Large intestine (tissue), 12 donors: ENCODE results near the gene CACNA1A. TPM values are rescaled to one million over a fixed set of nuclear protein-coding genes. Genes with fewer than 3 reads are reported as not detected.

Experiments used
- DNase-seq, 2 donors: peaks; one replicate each; pipeline versions ENCODE4 v3.0.0 to v3.0.0-alpha.2; 2013
- H3K27ac ChIP-seq: one replicate; pipeline ENCODE4 v1.5.1; 2013; ENCODE audit warnings: low read length
- H3K27me3 ChIP-seq: 2 replicates; pipeline ENCODE4 v1.6.1; 2013; ENCODE audit warnings: low read length; ENCODE audit not compliant: control insufficient read depth, insufficient read depth
- H3K36me3 ChIP-seq: 2 replicates; pipeline ENCODE4 v1.6.1; 2013; ENCODE audit warnings: low read length; ENCODE audit not compliant: control insufficient read depth, insufficient read depth
- H3K4me1 ChIP-seq: one replicate; pipeline ENCODE4 v1.6.1; 2013; ENCODE audit warnings: low read length; ENCODE audit not compliant: control insufficient read depth, insufficient read depth
- H3K4me3 ChIP-seq: one replicate; pipeline ENCODE4 v1.5.1; 2013; ENCODE audit warnings: low read length
- H3K9me3 ChIP-seq: one replicate; pipeline ENCODE4 v1.6.1; 2013; ENCODE audit warnings: mild to moderate bottlenecking, low read depth, low read length, moderate library complexity; ENCODE audit not compliant: control insufficient read depth
- WGBS: methylation state at CpG from one replicate; pipeline ENCODE4 v1.1.5; 2013; ENCODE audit warnings: low lambda C conversion rate; ENCODE audit not compliant: insufficient coverage; 5-methylcytosine and 5-hydroxymethylcytosine counted together
- long read RNA-seq, 11 donors: transcript quantifications; one replicate each; lab custom pipeline, GENCODE V29; 2026
- polyA plus RNA-seq: library from polyadenylated mRNA; unstranded; fragments of 120-200 nt; gene quantifications from one replicate; pipeline ENCODE4 v1.2.1, GENCODE V29; 2013

The CACNA1A gene
- 14.8 TPM for polyA plus RNA-seq
- long read RNA-seq, donor 1 = 0 reads
- long read RNA-seq, donor 2, partial matches to known transcripts = 0 of 2 reads
- long read RNA-seq, donor 2, other reads (novel, unspliced or antisense) = 0 of 2 reads
- long read RNA-seq, donor 3 = 0 reads
- long read RNA-seq, donor 4, partial matches to known transcripts = 0 of 1 reads
- long read RNA-seq, donor 4, other reads (novel, unspliced or antisense) = 0 of 1 reads
- long read RNA-seq, donor 5 = 0 reads
- long read RNA-seq, donor 6, partial matches to known transcripts = 7 of 16 reads
- long read RNA-seq, donor 6, other reads (novel, unspliced or antisense) = 7 of 16 reads
- long read RNA-seq, donor 7, partial matches to known transcripts = 0 of 2 reads
- long read RNA-seq, donor 7, other reads (novel, unspliced or antisense) = 0 of 2 reads
- long read RNA-seq, donor 8, partial matches to known transcripts = 0 of 2 reads
- long read RNA-seq, donor 8, other reads (novel, unspliced or antisense) = 0 of 2 reads
- long read RNA-seq, donor 9 = 0 reads
- long read RNA-seq, donor 10, partial matches to known transcripts = 44 of 48 reads
- long read RNA-seq, donor 10, other reads (novel, unspliced or antisense) = 0 of 48 reads
- long read RNA-seq, donor 11, partial matches to known transcripts = 0 of 4 reads
- long read RNA-seq, donor 11, other reads (novel, unspliced or antisense) = 0 of 4 reads

DNA sequence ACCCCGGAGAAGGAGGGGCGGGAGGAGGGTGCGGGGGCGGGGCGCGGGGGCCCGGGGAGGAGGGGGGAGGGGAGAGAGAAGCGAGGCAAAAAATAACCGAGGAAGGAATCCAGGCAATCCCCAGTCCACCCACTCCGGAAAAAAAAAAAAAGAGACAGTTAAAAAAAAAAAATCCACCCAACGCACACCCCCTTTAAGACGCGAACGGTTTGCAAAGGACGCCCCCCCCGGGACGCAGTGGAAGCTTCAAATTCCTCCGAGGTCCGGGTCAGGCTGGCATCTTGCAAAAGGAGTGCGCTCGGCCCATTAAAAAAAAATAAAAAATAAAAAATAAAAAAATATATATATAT, at the start of gene CACNA1A:
TSS of gene CACNA1A (minus strand) at position 9 of the 350 bp plus-strand sequence. CDS start 255 bp downstream, outside the sequence.
- Histone ChIP-seq H3K36me3 (no peaks in the 10 kb centered on the region), H3K4me3 (no peak within 1 kb of the TSS), H3K27me3 (peaks cover 58% of the 10 kb centered on the region), H3K27ac (no peak within 1 kb of the TSS), H3K9me3 (no peaks in the 10 kb centered on the region), H3K4me1 (no peaks in the 10 kb centered on the region)
- DNase-seq = no peak
- WGBS = 1% methylated on average over 11 of the region's 21 CpGs

DNA sequence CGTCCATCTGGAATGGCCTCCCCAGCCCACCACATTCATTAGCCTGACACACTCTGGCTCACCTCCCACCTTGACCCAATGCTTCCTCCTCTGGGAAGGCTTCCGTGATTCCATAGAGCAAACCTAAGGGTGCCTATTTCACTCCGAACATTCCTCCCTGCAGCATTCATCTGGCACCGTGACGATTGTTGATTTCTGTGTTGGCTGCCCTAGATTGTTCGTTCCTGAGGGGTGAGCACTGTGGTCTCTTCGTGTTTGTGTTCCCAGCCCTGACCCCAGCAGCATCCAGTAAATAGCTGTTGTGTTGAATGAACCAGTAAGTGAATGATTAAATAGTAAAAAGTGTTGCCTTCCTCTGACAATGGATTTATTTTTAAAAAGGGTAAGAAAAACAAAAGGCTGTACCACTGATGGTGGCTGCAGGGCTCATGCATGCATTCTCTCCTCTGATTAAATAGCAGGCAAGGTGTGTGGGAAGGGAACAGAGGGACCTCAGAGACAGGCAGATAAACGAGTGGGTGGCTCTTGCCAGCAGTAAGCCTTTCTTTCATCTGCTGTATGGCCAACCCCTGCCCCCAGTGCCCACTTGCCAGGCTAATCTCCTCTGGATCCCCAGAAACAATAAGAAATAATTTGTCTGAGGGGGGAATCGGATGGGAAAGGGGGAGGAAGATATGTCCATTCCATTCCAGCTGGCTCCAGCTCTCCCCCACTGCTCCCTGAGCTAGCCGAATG, 48.4 kb upstream of the CACNA1A start:
- 38% methylated on average over 2 of the region's 10 CpGs for WGBS
- H3K9me3 ChIP-seq = no peaks in the 10 kb centered on the region
- H3K36me3 ChIP-seq = no peaks in the 10 kb centered on the region
- H3K27me3 ChIP-seq = peaks cover 2% of the 10 kb centered on the region
- no peaks in the 10 kb centered on the region for H3K4me1 ChIP-seq
- H3K27ac ChIP-seq = no peak overlapping the region
- no peak overlapping the region for H3K4me3 ChIP-seq
- DNase-seq = no peak

DNA sequence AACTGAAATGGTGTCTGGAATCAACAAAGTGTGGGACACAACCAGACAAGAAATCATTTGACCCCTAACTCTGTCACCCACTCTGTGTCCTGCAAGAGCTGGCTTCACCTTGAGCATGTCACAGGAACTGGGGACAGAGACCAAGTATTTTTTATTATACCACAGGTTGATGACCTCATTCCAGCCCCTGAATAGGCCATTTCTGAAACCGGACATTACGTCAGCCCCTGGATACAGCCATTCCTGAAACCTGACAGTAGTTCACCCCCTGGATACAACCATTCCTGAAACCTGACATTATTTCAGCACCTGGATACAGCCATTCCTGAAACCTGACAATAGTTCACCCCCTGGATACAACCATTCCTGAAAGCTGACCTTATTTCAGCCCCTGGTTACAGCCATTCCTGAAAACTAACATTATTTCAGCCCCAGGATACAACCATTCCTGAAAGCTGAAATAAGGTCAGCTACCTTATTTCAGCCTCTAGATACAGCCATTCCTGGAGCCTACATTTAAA, 47.7 kb upstream of the CACNA1A start:
- no CpG with 5 or more reads among the region's 2 CpGs for WGBS
- no peaks in the 10 kb centered on the region for H3K4me1 ChIP-seq
- H3K4me3 ChIP-seq = no peak overlapping the region
- H3K36me3 ChIP-seq = no peaks in the 10 kb centered on the region
- DNase-seq = no peak
- no peaks in the 10 kb centered on the region for H3K9me3 ChIP-seq
- H3K27ac ChIP-seq = no peak overlapping the region
- peaks cover 2% of the 10 kb centered on the region for H3K27me3 ChIP-seq

DNA sequence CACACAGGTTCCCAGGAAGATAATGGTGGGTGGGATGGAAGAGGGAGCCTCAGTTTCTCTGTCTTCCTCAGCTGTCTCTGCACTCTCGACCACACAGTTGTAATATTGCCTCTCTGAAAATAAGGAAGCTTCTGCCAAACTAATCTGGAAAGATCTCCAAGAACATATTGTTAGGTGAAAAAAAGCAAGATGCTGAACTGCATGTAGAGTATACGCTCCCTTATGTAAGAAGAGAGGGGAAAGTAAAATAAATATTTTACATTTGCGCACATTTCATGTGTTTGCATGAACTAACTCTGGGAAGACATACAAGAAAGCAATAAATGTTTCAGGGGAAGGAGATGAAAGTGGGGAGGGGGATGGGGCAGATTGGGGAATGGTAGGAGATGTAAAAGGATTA, 41.9 kb upstream of the CACNA1A start:
- DNase-seq = no peak
- H3K4me1 ChIP-seq = no peaks in the 10 kb centered on the region
- 80% methylated on average over 2 of the region's 3 CpGs for WGBS
- no peaks in the 10 kb centered on the region for H3K9me3 ChIP-seq
- no peak overlapping the region for H3K4me3 ChIP-seq
- H3K27ac ChIP-seq = no peak overlapping the region
- H3K27me3 ChIP-seq = no peaks in the 10 kb centered on the region
- H3K36me3 ChIP-seq = no peaks in the 10 kb centered on the region

DNA sequence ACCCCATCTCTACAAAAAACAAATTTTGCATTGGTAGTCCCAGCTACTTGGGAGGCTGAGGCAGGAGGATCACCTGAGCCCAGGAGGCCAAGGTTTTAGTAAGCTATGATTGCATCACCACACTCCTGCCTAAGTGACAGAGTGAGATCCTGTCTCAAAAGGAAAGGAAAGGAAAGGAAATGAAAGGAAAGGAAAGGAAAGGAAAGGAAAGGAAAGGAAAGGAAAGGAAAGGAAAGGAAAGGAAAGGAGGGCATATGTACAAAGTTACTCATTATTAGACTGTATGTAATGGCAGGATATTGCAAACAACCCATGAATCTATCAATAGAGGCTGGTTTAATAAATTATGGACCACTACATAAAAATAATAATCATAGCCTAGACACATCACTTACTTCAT, 40.8 kb upstream of the CACNA1A start:
- DNase-seq = no peak
- Histone ChIP-seq H3K27me3 (no peaks in the 10 kb centered on the region), H3K4me1 (no peaks in the 10 kb centered on the region), H3K9me3 (no peaks in the 10 kb centered on the region), H3K4me3 (no peak overlapping the region), H3K36me3 (no peaks in the 10 kb centered on the region), H3K27ac (no peak overlapping the region)

DNA sequence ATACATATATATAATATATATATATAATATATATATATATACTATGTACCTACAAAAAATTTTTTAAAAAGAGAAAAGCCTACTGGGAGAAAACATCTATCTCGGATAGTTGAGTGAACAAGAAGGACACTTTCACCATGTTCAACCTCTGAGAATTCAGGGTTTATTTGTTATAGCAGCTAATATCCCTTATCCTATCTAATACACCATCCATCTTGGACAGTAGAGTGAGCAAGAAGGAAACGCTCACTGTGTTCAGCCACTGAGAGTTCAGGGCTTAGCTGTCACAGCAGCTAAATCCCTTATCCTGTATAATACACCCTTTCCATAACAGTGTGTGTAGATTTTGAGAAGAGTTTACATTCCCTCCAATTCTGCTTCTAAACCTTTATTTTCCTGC, 38.1 kb upstream of the CACNA1A start:
- Histone ChIP-seq H3K27me3 (no peaks in the 10 kb centered on the region), H3K36me3 (no peaks in the 10 kb centered on the region), H3K4me3 (no peak overlapping the region), H3K4me1 (no peaks in the 10 kb centered on the region), H3K9me3 (no peaks in the 10 kb centered on the region), H3K27ac (no peak overlapping the region)
- no peak for DNase-seq
- no CpG with 5 or more reads among the region's 2 CpGs for WGBS

DNA sequence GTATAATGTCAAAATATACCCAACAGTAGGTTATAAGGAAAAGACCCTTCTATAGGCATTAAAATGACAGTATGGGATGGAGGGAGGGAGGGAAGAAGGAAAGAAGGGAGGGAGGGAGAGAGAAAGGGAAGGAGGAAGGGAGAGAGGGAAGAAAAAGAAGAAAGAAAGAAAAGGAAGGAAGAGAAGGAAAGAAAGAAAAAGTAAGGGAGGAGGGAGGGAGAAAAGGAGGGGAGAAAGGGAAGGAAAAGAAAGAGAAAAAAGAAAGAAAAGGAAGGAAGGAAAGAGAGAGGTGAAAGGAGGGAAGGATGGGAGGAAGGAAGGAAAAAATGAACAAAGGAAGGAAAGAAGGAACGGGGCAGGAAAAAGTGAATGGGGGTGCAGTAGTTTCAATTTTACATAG, 35.3 kb upstream of the CACNA1A start:
- no peak overlapping the region for H3K27ac ChIP-seq
- DNase-seq = no peak
- H3K4me3 ChIP-seq = no peak overlapping the region
- H3K27me3 ChIP-seq = no peaks in the 10 kb centered on the region
- H3K4me1 ChIP-seq = no peaks in the 10 kb centered on the region
- no peaks in the 10 kb centered on the region for H3K36me3 ChIP-seq
- no peaks in the 10 kb centered on the region for H3K9me3 ChIP-seq
- 87% methylated on average over 1 of the region's 1 CpG for WGBS

DNA sequence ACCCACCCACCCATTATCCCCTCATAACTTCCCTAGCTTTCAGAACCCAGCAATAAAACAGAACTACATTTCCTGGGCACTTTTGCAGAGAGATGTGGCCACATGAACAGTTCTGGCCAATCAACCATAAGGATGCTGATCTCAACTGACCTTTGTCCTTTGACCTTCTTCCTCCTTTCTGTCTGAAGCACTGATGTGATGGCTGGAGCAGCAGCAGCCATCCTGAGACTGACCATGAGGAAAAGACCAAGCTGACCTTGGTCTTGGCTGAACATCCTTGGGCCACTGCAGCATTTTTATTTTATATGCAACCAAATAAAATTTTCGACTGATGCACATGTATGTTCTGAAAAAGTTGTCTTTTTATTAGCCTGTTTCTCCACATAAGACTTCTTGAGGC, 33.1 kb upstream of the CACNA1A start:
- no peaks in the 10 kb centered on the region for H3K27me3 ChIP-seq
- whole genome bisulfite sequencing = no CpG with 5 or more reads among the region's 1 CpG
- no peak for DNase-seq
- H3K27ac ChIP-seq = no peak overlapping the region
- no peak overlapping the region for H3K4me3 ChIP-seq
- H3K9me3 ChIP-seq = no peaks in the 10 kb centered on the region
- H3K36me3 ChIP-seq = no peaks in the 10 kb centered on the region
- H3K4me1 ChIP-seq = no peaks in the 10 kb centered on the region

DNA sequence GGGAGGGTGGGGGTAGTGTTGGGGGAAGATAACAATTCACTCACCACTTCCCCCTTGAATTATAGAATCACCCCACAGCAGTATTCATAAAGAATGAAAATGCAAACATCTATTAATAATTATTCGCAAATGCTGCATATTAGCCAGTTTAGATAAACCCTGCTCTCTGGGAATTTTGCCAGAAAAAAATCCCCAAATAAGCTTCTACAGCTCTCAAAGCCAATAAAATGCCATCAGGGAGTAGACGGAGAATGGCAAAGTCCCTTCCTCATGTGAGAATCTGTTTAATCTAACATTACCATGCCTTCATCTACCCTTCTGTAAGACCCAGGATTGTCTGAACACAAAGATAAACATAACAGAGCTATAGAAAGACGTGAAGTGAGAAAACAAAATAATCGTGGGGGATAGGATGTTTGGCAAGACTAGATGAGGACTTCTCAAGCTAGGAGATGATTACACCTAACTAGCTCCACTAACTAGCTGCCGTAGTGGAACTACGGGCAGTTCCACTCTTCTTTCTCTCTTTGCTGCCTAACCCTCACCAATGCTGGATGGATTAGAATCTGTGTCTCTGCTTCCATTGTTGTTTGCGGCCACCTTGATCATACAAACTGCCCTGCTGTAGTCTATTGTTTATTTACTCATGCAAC, 32.4 kb upstream of the CACNA1A start:
- H3K27ac ChIP-seq = no peak overlapping the region
- H3K4me3 ChIP-seq = no peak overlapping the region
- no peaks in the 10 kb centered on the region for H3K27me3 ChIP-seq
- no peak for DNase-seq
- WGBS = 29% methylated on average over 1 of the region's 7 CpGs
- no peaks in the 10 kb centered on the region for H3K36me3 ChIP-seq
- no peaks in the 10 kb centered on the region for H3K4me1 ChIP-seq
- no peaks in the 10 kb centered on the region for H3K9me3 ChIP-seq

DNA sequence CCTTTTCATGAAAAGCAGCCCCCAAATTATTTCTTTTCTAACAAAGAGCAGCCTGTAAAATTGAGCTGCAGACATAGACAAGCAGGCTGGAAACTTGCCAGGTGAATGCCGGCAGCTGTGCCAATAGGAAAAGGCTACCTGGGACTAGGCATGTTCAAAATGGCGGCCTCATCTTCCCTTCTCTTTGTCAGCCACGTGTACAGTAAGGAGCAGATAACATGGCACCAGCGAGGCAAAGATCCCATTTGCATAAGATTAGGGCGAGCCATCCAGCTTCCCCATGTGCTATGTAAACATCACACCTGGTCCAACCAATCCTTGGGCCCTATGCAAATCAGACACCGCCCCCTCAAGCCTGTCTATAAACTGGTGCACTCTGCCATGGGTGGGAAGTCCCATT, 31.2 kb upstream of the CACNA1A start:
- H3K27ac ChIP-seq = no peak overlapping the region

More for the DNA sequence above, 31.2 kb upstream of the CACNA1A start:
- Histone ChIP-seq H3K4me3 (no peak overlapping the region), H3K4me1 (no peaks in the 10 kb centered on the region), H3K36me3 (no peaks in the 10 kb centered on the region), H3K9me3 (no peaks in the 10 kb centered on the region), H3K27me3 (no peaks in the 10 kb centered on the region)
- WGBS = no CpG with 5 or more reads among the region's 6 CpGs
- no peak for DNase-seq
